ENCODE results near the gene EVI2A. TPM values are rescaled to one million over a fixed set of nuclear protein-coding genes. Genes with fewer than 3 reads are reported as not detected.

EVI2A gene
- total and polyA plus RNA-seq, 9 of the 15 experiments (the other 6 are each of a cell fraction or from before 2014, with no cell fraction given): 0.06 to 0.37 (median 0.15) TPM; not detected in 3

DNA sequence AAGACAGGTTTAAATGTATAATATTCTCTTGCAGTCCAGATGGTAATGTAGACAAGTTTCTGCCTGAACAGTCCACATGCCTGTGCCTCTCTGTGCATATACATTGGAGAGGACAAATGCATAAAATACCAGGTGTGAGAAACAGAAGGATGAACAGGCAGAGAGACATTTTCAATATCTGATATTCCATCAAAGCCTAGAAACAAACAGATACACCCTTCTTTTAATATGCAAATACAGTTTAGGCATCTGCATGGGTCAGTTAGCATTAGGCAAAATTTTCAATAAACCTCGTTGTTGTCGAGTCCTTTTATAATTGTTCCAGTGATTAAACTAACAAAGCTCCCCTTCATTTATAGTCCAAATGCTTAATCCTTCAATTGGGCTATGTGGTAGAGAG is 25.3 kb downstream of the EVI2A start:
- peaks cover 8% of the 10 kb centered on the region for H3K36me3 ChIP-seq (ENCODE audit: control insufficient read depth, insufficient read depth, low read length)
- H3K9me3 ChIP-seq (replicated peaks; ENCODE audit: control insufficient read depth, insufficient read depth, low read depth, low read length): no peaks in the 10 kb centered on the region
- intact Hi-C loops (cut with micrococcal nuclease) (no loop called here), in situ Hi-C loops (cut with MboI) (no loop called here)
- H3K9ac ChIP-seq (ENCODE audit: insufficient read depth in 1 of 2, low read depth in 2 of 2, low read length in 2 of 2): no peak overlapping the region
- H3K27me3 ChIP-seq (ENCODE audit: control insufficient read depth in 2 of 2, insufficient read depth in 2 of 2, low read length in 2 of 2): no peaks in the 10 kb centered on the region
- ChIA-PET POLR2A (no interaction called here), CTCF (ENCODE audit: low intra/inter-chr PET ratio) (no interaction called here)
- WGBS (ENCODE audit: insufficient coverage, low coverage, missing lambda C conversion rate): 96% methylated on average over 2 of the region's 2 CpGs
- DNase-seq (ENCODE audit: extremely low read depth in 1 of 4, low spot score in 3 of 4) (no peak), FAIRE-seq (no peak), ATAC-seq (no peak)
- no peaks in the 10 kb centered on the region for H3K79me2 ChIP-seq (ENCODE audit: control insufficient read depth, insufficient read depth, low read length)
- H3K4me2 ChIP-seq (ENCODE audit: insufficient read depth, low read length): no peak overlapping the region
- H3K4me1 ChIP-seq (replicated peaks in 1 of 2; ENCODE audit: control insufficient read depth in 2 of 2, insufficient read depth in 2 of 2, low read length in 2 of 2): no peaks in the 10 kb centered on the region
- H2AFZ ChIP-seq (ENCODE audit: low read depth, low read length): no peak overlapping the region
- no peak overlapping the region for H3K4me3 ChIP-seq
- TF ChIP-seq POLR2AphosphoS5 (IDR thresholded peaks at IDR 0.05; ENCODE audit: control insufficient read depth, insufficient read depth, low read depth, low read length): no peak
- TF ChIP-seq, protein P1, sequence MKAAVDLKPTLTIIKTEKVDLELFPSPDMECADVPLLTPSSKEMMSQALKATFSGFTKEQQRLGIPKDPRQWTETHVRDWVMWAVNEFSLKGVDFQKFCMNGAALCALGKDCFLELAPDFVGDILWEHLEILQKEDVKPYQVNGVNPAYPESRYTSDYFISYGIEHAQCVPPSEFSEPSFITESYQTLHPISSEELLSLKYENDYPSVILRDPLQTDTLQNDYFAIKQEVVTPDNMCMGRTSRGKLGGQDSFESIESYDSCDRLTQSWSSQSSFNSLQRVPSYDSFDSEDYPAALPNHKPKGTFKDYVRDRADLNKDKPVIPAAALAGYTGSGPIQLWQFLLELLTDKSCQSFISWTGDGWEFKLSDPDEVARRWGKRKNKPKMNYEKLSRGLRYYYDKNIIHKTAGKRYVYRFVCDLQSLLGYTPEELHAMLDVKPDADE (conservative IDR thresholded peaks at IDR 0.05; ENCODE audit: control insufficient read depth, low read depth, low read length): no peak
- TF ChIP-seq, protein P2, sequence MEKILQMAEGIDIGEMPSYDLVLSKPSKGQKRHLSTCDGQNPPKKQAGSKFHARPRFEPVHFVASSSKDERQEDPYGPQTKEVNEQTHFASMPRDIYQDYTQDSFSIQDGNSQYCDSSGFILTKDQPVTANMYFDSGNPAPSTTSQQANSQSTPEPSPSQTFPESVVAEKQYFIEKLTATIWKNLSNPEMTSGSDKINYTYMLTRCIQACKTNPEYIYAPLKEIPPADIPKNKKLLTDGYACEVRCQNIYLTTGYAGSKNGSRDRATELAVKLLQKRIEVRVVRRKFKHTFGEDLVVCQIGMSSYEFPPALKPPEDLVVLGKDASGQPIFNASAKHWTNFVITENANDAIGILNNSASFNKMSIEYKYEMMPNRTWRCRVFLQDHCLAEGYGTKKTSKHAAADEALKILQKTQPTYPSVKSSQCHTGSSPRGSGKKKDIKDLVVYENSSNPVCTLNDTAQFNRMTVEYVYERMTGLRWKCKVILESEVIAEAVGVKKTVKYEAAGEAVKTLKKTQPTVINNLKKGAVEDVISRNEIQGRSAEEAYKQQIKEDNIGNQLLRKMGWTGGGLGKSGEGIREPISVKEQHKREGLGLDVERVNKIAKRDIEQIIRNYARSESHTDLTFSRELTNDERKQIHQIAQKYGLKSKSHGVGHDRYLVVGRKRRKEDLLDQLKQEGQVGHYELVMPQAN (IDR thresholded peaks at IDR 0.05; ENCODE audit: borderline replicate concordance): no peak
- TF ChIP-seq NUFIP1 (IDR thresholded peaks at IDR 0.05; ENCODE audit: partially characterized antibody): no peak
- no peaks in the 10 kb centered on the region for H4K20me1 ChIP-seq (replicated peaks; ENCODE audit: control insufficient read depth, insufficient read depth, low read length)
- BruUV-seq (replicated peaks): no TSS peak
- H3K9me1 ChIP-seq (ENCODE audit: control insufficient read depth, insufficient read depth, low read length): no peaks in the 10 kb centered on the region
- H3K27ac ChIP-seq (ENCODE audit: extremely low read depth, low read depth, low read length): no peak overlapping the region
